RKO (cell line): ENCODE results near the gene TMPRSS7.

ENCODE experiments used
- DNase-seq: peaks from one replicate; pipeline ENCODE4 v3.0.0-alpha.2; 2016; ENCODE audit warnings: low spot score

TMPRSS7 gene, protein sequence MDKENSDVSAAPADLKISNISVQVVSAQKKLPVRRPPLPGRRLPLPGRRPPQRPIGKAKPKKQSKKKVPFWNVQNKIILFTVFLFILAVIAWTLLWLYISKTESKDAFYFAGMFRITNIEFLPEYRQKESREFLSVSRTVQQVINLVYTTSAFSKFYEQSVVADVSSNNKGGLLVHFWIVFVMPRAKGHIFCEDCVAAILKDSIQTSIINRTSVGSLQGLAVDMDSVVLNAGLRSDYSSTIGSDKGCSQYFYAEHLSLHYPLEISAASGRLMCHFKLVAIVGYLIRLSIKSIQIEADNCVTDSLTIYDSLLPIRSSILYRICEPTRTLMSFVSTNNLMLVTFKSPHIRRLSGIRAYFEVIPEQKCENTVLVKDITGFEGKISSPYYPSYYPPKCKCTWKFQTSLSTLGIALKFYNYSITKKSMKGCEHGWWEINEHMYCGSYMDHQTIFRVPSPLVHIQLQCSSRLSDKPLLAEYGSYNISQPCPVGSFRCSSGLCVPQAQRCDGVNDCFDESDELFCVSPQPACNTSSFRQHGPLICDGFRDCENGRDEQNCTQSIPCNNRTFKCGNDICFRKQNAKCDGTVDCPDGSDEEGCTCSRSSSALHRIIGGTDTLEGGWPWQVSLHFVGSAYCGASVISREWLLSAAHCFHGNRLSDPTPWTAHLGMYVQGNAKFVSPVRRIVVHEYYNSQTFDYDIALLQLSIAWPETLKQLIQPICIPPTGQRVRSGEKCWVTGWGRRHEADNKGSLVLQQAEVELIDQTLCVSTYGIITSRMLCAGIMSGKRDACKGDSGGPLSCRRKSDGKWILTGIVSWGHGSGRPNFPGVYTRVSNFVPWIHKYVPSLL

GRCh38 chr3:112034436-112034835, at the start of gene TMPRSS7:
Gene TMPRSS7, plus strand, starts transcription at chr3:112034736. Its CDS starts 110 bp downstream, at chr3:112034846.
- DNase-seq = no peak

DNA sequence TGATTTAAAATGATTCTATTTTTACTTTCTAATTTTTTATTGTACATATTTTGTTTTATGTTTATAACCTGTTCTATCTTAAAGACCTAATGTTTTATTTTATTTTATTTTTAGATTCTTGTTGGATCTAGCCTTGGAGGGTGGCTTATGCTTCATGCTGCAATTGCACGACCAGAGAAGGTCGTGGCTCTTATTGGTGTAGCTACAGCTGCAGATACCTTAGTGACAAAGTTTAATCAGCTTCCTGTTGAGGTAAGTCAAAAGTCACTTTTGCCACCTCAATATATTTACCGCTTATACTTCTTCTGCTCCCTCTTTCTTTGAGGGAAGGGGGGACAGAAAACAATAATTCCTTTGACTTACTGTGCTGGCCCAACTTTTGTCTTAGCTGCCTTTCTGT, 47.7 kb upstream of the TMPRSS7 start:
- no peak for DNase-seq

- peak; percentile 82 for DNase-seq
Observed at GRCh38 chr3:111989061-111989678, 45.4 kb upstream of the TMPRSS7 start.

- DNase-seq = no peak
Observed at GRCh38 chr3:111993038-111993437, 41.5 kb upstream of the TMPRSS7 start.

GRCh38 chr3:111998636-111999483, 35.7 kb upstream of the TMPRSS7 start, which contains the start of gene TAGLN3:
Gene TAGLN3, plus strand, starts transcription at chr3:111998922. Its CDS starts 501 bp downstream, at chr3:111999423.
- DNase-seq = no peak

DNA sequence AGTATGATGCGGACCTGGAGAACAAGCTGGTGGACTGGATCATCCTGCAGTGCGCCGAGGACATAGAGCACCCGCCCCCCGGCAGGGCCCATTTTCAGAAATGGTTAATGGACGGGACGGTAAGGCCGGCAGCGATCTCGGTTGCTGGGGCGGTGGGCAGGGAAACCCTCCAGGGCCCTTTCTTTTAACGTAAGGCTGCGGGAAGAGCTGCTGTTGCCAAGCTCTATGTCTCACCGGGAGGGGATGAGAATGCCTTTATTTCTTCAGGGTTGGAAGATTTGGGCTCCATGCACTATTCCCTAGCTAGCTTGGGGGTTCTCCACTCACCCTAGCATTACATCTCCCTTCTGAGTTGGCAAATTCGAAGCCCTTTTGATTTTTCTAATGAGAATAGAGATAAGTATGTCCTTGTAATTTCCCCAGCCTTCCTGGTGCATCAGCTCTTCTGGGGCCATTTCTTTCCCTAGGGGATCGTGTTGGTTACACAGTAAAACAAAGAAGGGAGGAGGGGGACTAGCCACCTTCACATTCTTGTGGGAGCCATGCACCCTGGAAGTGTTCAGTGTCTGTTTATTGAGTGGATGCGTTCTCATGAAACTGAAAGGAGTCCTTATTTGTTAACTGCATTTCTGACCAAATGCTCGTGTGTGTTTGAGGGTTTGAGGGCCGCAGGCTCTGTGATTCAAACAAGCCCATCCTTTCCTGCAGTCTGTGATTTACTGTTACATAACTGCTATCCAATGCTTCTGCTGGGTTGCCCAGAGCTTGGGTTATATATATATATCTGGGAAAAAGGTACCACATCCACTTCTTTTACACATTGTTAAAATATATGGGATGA, 34.8 kb upstream of the TMPRSS7 start:
- DNase-seq = no peak

- no peak for DNase-seq
Observed at GRCh38 chr3:112000367-112000771, 34.2 kb upstream of the TMPRSS7 start.

- DNase-seq = no peak
Observed at GRCh38 chr3:112000966-112001365, 33.6 kb upstream of the TMPRSS7 start.

DNA sequence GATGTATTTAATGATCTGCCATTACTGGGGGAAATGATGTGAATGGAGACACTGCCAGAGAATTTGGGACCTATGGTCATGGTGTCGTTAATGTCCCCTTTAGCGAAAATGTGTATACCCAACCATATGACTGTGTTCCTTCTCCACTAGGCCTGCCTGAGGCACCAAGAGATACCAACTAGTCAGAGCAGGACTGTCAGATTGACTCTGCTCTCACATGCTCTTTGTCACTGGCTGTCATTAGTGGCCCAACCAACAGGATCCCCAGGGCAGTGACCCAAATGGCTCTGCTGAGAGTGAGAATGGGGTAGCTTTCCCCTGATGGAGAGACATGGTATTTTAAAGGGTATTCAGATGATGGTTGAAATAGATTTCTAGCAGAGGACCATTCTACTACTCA, 33.0 kb upstream of the TMPRSS7 start:
- no peak for DNase-seq

GRCh38 chr3:112002096-112002971, 32.2 kb upstream of the TMPRSS7 start:
- DNase-seq = peak; percentile 80

DNA sequence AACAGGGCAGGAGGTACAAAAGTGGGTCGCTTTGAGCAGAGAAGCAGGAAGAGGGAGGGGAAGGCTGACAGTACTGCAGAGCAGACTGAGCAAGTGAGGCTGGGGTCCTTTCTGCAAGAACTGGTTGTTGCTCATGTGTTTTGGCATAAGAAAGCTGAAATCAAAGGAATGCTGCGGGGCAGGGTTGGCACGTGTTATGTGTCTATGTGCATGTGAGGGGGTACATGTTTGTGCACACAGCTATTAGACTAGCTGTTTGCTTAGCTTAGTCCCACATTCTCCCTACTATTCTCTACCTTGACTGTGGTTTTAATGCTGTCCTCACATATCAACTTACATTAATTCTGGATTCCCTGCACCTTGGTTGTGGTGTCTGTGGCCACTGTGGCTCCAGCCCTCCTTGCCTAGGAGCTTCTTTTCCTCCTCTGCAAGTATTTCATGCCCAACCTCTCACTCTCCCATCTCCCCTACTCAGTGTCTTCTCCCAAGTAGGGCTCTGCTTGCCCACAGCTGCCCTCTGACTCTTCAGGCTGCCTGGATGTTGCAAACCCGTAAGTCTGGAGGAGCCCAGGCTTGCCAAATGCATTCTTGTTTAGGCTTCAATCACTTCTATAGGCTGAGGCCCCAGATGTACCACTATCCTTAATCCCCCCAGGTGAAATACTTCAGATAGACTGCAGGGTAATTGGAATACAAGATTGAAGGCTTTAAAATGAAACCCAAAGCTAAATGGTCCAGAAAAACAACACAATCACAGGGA, 31.0 kb upstream of the TMPRSS7 start:
- DNase-seq = no peak

DNA sequence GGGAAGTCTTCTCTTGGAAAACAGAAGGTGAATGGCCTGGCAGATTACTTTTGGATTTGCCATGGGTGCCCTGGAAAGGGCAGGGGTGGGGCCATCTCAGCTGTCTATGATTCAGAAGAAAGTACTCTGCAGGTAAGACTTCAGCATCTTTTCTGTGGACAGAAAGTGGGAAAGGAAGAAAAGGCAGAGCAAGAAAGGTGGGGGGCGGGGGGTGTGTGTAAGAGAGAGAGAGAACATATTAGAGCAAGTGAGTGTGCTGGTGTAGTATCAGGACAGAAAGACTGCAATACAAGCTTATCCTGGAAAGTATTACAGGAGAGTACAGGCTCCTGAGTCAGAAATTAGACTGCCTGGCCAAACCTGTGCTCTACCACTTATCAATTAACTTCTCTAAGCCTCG, 30.3 kb upstream of the TMPRSS7 start:
- no peak for DNase-seq

- no peak for DNase-seq
Observed at GRCh38 chr3:112004669-112005068, 29.9 kb upstream of the TMPRSS7 start.

GRCh38 chr3:112005091-112005672, 29.4 kb upstream of the TMPRSS7 start:
- no peak for DNase-seq

DNA sequence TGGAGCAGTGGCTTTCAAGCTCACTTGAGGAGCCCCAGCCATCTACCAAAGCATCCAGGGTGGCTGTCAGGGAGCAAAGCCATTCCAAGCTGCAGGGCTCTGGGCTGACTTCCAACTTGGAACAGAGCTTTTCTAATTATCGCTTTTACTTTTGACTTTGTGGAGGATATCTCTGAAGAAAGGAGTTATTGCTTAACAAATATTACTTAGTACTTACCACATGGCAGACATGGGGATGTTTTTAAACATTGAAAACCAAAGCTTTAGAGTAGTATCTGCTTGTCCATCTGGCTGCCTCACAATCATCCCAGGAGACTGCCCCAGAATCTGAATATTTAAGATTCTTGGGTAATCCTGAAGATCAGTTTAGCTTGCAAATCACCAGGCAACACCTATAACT, 26.9 kb upstream of the TMPRSS7 start:
- DNase-seq = no peak

DNA sequence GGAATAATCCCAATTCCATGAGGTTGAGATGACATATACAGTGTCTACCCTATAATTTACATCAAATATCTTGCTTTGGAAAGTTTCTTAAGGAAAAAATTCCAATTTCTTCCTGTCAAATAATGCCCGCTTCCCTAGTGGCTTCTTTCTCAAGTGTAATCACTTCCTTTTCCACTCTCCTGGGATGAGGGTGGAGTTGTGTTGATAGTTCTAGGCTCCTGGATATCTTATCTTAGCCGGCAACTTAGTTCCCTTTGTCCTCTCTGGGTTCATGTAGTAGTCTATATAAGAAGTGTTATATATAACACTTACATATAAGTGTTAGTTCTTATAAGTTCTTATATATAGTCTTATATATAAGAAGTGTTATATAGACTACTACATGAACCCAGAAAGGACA, 24.9 kb upstream of the TMPRSS7 start:
- DNase-seq = no peak

GRCh38 chr3:112010636-112011035, 23.9 kb upstream of the TMPRSS7 start:
- DNase-seq = no peak

DNA sequence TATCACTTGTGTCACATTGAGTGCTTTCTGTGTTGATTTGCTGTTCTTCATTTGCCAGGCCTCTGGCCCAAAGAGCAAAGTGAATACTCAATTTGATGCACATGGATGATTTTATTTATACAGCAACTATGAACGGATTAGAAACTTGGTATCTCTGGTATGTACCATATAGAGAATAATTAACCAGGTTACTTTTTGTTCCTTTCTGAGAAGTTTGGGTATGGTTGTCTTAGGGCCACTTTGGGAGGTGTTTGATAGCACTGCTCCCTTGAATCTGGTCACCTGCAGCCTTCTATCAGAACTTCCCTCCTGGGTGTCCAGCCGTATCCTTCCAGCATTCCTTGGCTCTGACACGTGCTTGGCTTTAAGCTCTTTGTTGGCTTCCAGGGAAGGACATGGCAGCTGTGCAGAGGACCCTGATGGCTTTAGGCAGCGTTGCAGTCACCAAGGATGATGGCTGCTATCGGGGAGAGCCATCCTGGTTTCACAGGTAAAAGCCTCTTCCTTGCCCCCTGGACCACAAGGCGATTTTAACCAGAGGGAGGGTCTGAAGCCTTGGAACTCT, 23.1 kb upstream of the TMPRSS7 start:
- no peak for DNase-seq
